Peyer's patch (tissue), 4 donors: ENCODE measurements around the gene LARGE2. TPM values are rescaled to one million over a fixed set of nuclear protein-coding genes. Genes with fewer than 3 reads are reported as not detected.

Experiments
- DNase-seq, 3 donors: peaks; one replicate each; pipeline ENCODE4 v3.0.0-alpha.2; 2017 to 2019
- H3K27ac ChIP-seq, 4 donors: fragments of 200-600 bp; sonication (generic); one replicate each; pipeline ENCODE4 v1.5.1; 2016 to 2019
- H3K27me3 ChIP-seq, 2 donors: fragments of 200-600 bp; sonication (generic); one replicate each; pipeline ENCODE4 v1.5.1; 2019
- H3K36me3 ChIP-seq, 3 donors: fragments of 200-600 bp; sonication (generic); one replicate each; pipeline ENCODE4 v1.5.1; 2016 to 2019
- H3K4me1 ChIP-seq, 4 donors: fragments of 200-600 bp; sonication (generic); one replicate each; pipeline ENCODE4 v1.5.1; 2016 to 2019
- H3K4me3 ChIP-seq, 4 donors: fragments of 200-600 bp; sonication (generic); 1 replicate in 3 of 4; 2 replicates in 1 of 4; pipeline ENCODE4 v1.5.1; 2016 to 2019; ENCODE audit warnings: mild to moderate bottlenecking in 1 of 4
- H3K9me3 ChIP-seq, 4 donors: fragments of 200-600 bp; sonication (generic); one replicate each; pipeline ENCODE4 v1.5.1; 2016 to 2019; ENCODE audit warnings: mild to moderate bottlenecking in 1 of 4
- POLR2A ChIP-seq, 2 donors: fragments of 450-650 bp; IDR thresholded peaks; one replicate each; pipeline ENCODE4 v1.5.1; 2017; ENCODE audit warnings: antibody characterized with exemption in 2 of 2, mild to moderate bottlenecking in 2 of 2, moderate library complexity in 2 of 2
- total RNA-seq, 4 donors: library from RNA; depleted of rRNA; stranded (reverse); fragments of >200 nt; gene quantifications; one replicate each; pipeline ENCODE4 v1.1.0, GENCODE V29; 2016
- TF ChIP-seq, protein P1 (sequence below), 6 experiments: fragments of 450-650 bp in 4 of 6; fragments of 200-600 bp in 2 of 6; sonication (generic) in 1 of 6; IDR thresholded peaks; one replicate each; pipeline ENCODE4 v1.5.1; 2017 to 2019; ENCODE audit warnings: antibody characterized with exemption in 6 of 6, mild to moderate bottlenecking in 3 of 6, moderate library complexity in 1 of 6

LARGE2 gene
- total RNA-seq, 4 donors from 2014 or later = 0.83 to 1.6 (median 1.2) TPM; not detected in 1

DNA sequence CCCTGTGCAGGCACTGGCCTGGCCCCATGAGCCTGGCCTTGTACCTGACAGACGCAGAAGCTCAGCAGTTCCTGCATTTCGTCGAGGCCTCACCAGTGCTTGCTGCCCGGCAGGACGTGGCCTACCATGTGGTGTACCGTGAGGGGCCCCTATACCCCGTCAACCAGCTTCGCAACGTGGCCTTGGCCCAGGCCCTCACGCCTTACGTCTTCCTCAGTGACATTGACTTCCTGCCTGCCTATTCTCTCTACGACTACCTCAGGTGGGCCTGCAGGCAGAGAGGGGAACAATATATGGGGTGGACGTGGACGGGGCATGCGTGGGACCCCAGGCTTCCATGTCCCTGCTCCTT lies 4.9 kb downstream of the LARGE2 start:
- Histone ChIP-seq H3K4me1 (peaks cover 1 to 24% (median 18%) of the 10 kb centered on the region in 4 donors), H3K36me3 (no peaks in the 10 kb centered on the region), H3K27me3 (peaks cover 0 to 8% of the 10 kb centered on the region in 2 donors), H3K27ac (peak overlapping the region in 1 of 4 donors; percentile 31), H3K9me3 (no peaks in the 10 kb centered on the region), H3K4me3 (no peak overlapping the region)
- TF ChIP-seq, protein P1, sequence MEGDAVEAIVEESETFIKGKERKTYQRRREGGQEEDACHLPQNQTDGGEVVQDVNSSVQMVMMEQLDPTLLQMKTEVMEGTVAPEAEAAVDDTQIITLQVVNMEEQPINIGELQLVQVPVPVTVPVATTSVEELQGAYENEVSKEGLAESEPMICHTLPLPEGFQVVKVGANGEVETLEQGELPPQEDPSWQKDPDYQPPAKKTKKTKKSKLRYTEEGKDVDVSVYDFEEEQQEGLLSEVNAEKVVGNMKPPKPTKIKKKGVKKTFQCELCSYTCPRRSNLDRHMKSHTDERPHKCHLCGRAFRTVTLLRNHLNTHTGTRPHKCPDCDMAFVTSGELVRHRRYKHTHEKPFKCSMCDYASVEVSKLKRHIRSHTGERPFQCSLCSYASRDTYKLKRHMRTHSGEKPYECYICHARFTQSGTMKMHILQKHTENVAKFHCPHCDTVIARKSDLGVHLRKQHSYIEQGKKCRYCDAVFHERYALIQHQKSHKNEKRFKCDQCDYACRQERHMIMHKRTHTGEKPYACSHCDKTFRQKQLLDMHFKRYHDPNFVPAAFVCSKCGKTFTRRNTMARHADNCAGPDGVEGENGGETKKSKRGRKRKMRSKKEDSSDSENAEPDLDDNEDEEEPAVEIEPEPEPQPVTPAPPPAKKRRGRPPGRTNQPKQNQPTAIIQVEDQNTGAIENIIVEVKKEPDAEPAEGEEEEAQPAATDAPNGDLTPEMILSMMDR (IDR thresholded peaks at IDR 0.05) = no peak
- no peak for TF ChIP-seq POLR2A (IDR thresholded peaks at IDR 0.05)
- DNase-seq = peak in 1 of 3 donors; percentile 46

DNA sequence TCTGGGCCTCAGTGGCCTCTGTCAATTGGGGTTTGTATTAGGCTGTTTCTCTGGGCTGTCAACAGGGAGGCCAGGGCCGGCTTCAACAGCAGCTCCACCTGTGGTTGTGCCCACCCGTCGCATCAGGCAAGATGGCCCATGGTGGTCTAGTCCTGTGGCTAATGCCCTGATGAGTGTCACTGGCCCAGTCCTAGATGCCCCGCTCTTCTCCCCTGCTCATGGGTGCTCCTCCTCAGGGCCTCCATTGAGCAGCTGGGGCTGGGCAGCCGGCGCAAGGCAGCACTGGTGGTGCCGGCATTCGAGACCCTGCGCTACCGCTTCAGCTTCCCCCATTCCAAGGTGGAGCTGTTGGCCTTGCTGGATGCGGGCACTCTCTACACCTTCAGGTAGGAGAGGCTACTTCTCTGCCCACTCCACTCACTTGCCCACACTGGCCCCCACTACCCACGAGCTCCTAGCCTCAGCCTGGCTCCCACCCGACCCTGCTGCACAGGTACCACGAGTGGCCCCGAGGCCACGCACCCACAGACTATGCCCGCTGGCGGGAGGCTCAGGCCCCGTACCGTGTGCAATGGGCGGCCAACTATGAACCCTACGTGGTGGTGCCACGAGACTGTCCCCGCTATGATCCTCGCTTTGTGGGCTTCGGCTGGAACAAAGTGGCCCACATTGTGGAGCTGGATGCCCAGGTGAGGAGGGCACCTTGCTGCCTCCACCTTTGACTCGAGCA lies 5.4 kb downstream of the LARGE2 start:
- DNase-seq = peak in 2 of 3 donors; percentile 13 to 44
- Histone ChIP-seq H3K27me3 (peaks cover 0 to 2% of the 10 kb centered on the region in 2 donors), H3K9me3 (no peaks in the 10 kb centered on the region), H3K36me3 (peaks cover 0 to under 1% (median 0%) of the 10 kb centered on the region in 3 donors), H3K27ac (peak overlapping the region in 1 of 4 donors; percentile 31), H3K4me3 (no peak overlapping the region), H3K4me1 (peaks cover 0 to 18% (median 17%) of the 10 kb centered on the region in 4 donors)
- TF ChIP-seq POLR2A (IDR thresholded peaks at IDR 0.05) = no peak
- TF ChIP-seq, protein P1 (IDR thresholded peaks at IDR 0.05) = no peak

DNA sequence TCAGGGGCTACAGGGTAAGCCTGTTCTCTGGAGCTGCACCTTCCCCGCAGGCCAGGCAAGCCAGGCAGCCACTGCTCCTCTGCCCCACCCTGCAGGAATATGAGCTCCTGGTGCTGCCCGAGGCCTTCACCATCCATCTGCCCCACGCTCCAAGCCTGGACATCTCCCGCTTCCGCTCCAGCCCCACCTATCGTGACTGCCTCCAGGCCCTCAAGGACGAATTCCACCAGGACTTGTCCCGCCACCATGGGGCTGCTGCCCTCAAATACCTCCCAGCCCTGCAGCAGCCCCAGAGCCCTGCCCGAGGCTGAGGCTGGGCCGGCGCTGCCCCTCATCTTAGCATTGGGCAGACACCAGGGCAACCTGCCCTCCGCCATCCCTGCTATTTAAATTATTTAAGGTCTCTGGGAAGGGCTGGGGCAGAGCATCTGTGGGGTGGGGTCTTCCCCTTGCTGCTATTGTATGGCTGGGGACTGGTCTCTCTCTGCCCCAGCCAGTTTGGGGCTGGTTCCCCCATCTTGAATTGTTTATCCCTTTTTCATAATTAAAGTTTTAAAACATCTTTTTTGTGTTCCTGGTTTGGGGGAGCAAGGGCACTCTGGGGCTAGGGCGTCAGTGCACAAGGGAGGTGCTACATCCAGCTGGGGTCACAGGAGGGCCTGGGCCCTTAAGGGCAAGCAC lies 6.2 kb downstream of the LARGE2 start:
- DNase-seq = peak in 1 of 3 donors; percentile 40
- Histone ChIP-seq H3K27me3 (no peaks in the 10 kb centered on the region), H3K9me3 (no peaks in the 10 kb centered on the region), H3K27ac (peak overlapping the region in 1 of 4 donors; percentile 81), H3K4me1 (peaks cover 0 to 22% (median 14%) of the 10 kb centered on the region in 4 donors), H3K36me3 (peaks cover 0 to 9% (median 0%) of the 10 kb centered on the region in 3 donors), H3K4me3 (no peak overlapping the region)
- TF ChIP-seq, protein P1 (IDR thresholded peaks at IDR 0.05) = no peak
- TF ChIP-seq POLR2A (IDR thresholded peaks at IDR 0.05) = no peak

DNA sequence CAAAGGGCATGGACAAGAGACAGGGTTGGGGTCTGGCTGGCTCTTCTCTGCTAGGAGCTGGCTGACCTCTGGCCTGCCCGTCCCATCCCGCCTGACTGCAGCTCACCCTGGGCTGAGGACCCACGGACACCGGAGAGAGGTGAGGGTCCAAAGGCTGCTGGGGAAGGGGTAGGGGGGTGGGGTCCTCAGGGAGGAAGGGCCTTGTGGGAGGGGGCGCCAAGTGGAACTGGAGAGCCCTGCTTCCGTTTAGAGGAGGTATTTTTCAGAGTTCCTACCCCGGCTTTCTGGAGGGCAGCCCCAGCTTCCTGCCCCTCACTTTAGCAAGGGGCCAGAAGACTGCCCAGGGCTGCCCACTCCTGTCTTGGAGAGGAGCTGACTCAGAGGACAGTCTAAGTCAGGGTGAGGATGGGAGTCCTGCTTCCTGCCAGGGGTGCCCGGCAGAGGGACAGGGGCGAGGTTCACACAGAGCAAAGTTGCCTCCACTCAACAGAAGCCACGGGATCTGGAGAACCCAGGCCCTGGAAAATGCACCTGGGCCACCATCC lies 7.1 kb downstream of the LARGE2 start:
- Histone ChIP-seq H3K4me3 (no peak overlapping the region), H3K27me3 (no peaks in the 10 kb centered on the region), H3K9me3 (no peaks in the 10 kb centered on the region), H3K36me3 (peaks cover 0 to 18% (median 0%) of the 10 kb centered on the region in 3 donors), H3K4me1 (peaks cover 0 to 27% (median 16%) of the 10 kb centered on the region in 4 donors), H3K27ac (peak overlapping the region in 2 of 4 donors; percentile 76 to 81)
- no peak for TF ChIP-seq POLR2A (IDR thresholded peaks at IDR 0.05)
- TF ChIP-seq, protein P1 (IDR thresholded peaks at IDR 0.05) = no peak
- peak in 1 of 3 donors; percentile 37 for DNase-seq

DNA sequence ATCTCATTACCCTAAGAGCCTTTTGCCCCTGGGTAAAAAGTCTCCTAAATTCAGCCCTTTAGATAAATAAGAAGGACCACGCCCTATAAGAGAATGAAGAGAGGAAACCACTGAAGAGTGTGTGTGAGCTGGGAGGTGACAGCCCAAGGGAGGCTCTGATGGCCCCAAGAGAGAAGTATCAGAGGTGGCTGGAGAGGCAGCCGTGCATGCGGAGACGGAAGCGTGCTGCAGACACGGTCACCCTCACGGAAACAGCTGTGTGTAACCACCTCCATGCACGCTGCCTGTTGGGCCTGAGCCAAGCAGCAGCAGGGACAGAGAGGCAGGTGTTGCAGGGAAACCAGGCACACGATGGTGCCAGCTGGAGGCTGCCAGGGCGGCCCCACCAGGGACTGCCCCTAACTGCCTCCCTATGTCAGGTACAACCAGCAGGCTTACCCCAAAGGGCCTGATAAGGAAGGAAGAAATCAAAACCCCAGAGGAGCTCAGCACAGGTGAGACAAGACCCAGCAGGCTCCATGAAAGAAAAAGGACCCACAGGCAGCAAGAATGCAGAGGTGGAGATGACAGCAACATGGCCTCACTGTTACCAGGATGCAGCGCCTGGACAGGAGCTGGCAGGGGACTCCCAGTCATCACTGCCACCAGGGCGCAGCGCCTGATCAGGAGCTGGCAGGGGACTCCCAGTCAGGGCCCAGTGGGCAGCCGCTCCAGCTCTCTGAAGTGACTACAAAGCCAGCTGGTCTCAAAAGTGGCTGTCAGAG lies 7.8 kb downstream of the LARGE2 start:
- Histone ChIP-seq H3K9me3 (no peaks in the 10 kb centered on the region), H3K4me3 (no peak overlapping the region), H3K36me3 (peaks cover 0 to 24% (median 0%) of the 10 kb centered on the region in 3 donors), H3K27me3 (no peaks in the 10 kb centered on the region), H3K27ac (peak overlapping the region in 2 of 4 donors; percentile 76 to 81), H3K4me1 (peaks cover 0 to 27% (median 16%) of the 10 kb centered on the region in 4 donors)
- DNase-seq = peak; percentile 74 to 93 (median 91)
- no peak for TF ChIP-seq POLR2A (IDR thresholded peaks at IDR 0.05)
- TF ChIP-seq, protein P1 (IDR thresholded peaks at IDR 0.05) = no peak
